ENCODE measurements around the gene DHRS13. TPM values are rescaled to one million over a fixed set of nuclear protein-coding genes. Genes with fewer than 3 reads are reported as not detected.
A peak's percentile ranks its signal among the peaks of the same experiment; 100 is the strongest.

The DHRS13 gene
- polyA plus RNA-seq, 1 donor from 2014 or later = 91.1 TPM

GRCh38 chr17:28917029-28917428 lies 14.2 kb upstream of the DHRS13 start:
- Histone ChIP-seq H3K36me3 (ENCODE audit: insufficient read depth, low read length) (peaks cover 11% of the 10 kb centered on the region), H3K9ac (ENCODE audit: low read length) (no peak overlapping the region), H3F3A (ENCODE audit: insufficient read depth, low read length, poor library complexity, severe bottlenecking) (no peaks in the 10 kb centered on the region), H3K27me3 (ENCODE audit: insufficient read depth, low read depth, low read length) (no peaks in the 10 kb centered on the region), H3K9me2 (ENCODE audit: insufficient read depth, low read length) (no peaks in the 10 kb centered on the region), H3K9me3 (ENCODE audit: low read length) (no peaks in the 10 kb centered on the region), H3K4me2 (ENCODE audit: low read length) (no peak overlapping the region), H3K27ac (ENCODE audit: low read length) (no peak overlapping the region), H3K4me3 (ENCODE audit: low read length) (no peak overlapping the region), H4K20me1 (ENCODE audit: insufficient read depth) (no peaks in the 10 kb centered on the region), H3K79me2 (replicated peaks; ENCODE audit: insufficient read depth, low read length) (no peaks in the 10 kb centered on the region), H2AFZ (ENCODE audit: low read depth, low read length) (no peak overlapping the region)
- TF ChIP-seq CTCF (IDR thresholded peaks at IDR 0.05; ENCODE audit: poor library complexity, severe bottlenecking) (no peak), SMC3 (conservative IDR thresholded peaks at IDR 0.05; ENCODE audit: poor library complexity) (no peak), REST (IDR thresholded peaks at IDR 0.05; ENCODE audit: borderline replicate concordance) (no peak), TAF1 (IDR thresholded peaks at IDR 0.05; ENCODE audit: low read depth) (no peak), RAD21 (conservative IDR thresholded peaks at IDR 0.05) (no peak), POLR2AphosphoS5 (IDR thresholded peaks at IDR 0.05) (no peak), EZH2 (IDR thresholded peaks at IDR 0.05; ENCODE audit: borderline replicate concordance, insufficient read depth, low read length, poor library complexity, severe bottlenecking) (no peak), MXI1 (conservative IDR thresholded peaks at IDR 0.05; ENCODE audit: poor library complexity, severe bottlenecking) (no peak)

GRCh38 chr17:28916302-28916934 lies 13.5 kb upstream of the DHRS13 start:
- Histone ChIP-seq H3K9ac (ENCODE audit: low read length) (no peak overlapping the region), H3K27ac (ENCODE audit: low read length) (no peak overlapping the region), H3K4me3 (ENCODE audit: low read length) (no peak overlapping the region), H2AFZ (ENCODE audit: low read depth, low read length) (no peak overlapping the region), H3F3A (ENCODE audit: insufficient read depth, low read length, poor library complexity, severe bottlenecking) (no peaks in the 10 kb centered on the region), H3K4me2 (ENCODE audit: low read length) (no peak overlapping the region), H3K79me2 (replicated peaks; ENCODE audit: insufficient read depth, low read length) (no peaks in the 10 kb centered on the region), H3K9me2 (ENCODE audit: insufficient read depth, low read length) (no peaks in the 10 kb centered on the region), H3K27me3 (ENCODE audit: insufficient read depth, low read depth, low read length) (no peaks in the 10 kb centered on the region), H4K20me1 (ENCODE audit: insufficient read depth) (no peaks in the 10 kb centered on the region), H3K9me3 (ENCODE audit: low read length) (no peaks in the 10 kb centered on the region), H3K36me3 (ENCODE audit: insufficient read depth, low read length) (peaks cover 7% of the 10 kb centered on the region)
- TF ChIP-seq RAD21 (conservative IDR thresholded peaks at IDR 0.05) (peak; percentile 68), CTCF (IDR thresholded peaks at IDR 0.05; ENCODE audit: poor library complexity, severe bottlenecking) (peak; percentile 79), EP300 (conservative IDR thresholded peaks at IDR 0.05; ENCODE audit: poor library complexity, severe bottlenecking) (no peak), SMC3 (conservative IDR thresholded peaks at IDR 0.05; ENCODE audit: poor library complexity) (peak; percentile 75)
